ENCODE data around the gene PINK1.
"Not testable (repeated sequence)": the region's sequence is repeated elsewhere in the genome, so short reads cannot be mapped to it uniquely, and the experiment has no call there.

Gene PINK1

DNA sequence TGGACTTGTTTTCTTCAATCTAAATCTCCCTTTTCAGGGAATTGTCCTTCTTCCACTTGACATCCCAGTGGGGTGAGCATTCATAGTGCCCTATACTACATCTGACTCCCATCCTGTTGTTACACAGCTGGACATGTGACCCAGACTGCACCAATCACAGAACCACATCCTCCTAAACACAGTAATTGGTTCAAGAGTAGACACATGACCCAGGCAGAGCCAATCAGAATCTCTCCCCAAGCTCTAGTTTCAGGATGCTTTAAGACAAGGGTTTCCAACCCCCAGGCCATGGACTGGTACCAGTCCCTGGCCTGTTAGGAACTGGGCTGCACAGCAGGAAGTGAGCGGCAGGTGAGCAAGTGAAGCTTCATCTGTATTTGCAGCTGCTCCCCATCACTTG lies 33.5 kb downstream of the PINK1 start:
- no peak for TF ChIP-seq TAF1 (IDR thresholded peaks at IDR 0.05; ENCODE audit: borderline replicate concordance, low read depth, low read length)
- DNase-seq (ENCODE audit: insufficient read length), result no peak
- no peak for FAIRE-seq

DNA sequence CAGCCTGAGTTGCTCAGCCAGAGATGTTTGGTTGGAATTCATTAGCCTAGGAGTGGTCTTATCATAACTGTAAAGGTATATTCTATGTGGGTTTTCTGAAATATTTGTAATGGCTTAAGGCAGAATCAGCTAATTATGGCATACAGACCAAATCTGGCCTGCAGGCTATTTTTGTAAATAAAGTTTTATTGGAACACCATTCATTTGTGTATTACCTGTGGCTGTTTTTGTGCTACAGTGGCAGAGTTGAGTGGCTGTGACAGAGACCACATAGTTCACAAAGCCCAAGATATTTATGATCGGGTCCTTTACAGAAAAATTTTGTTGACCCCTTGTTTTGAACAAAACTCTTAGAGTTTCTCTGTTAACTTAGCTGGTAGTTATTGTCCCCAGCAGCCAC lies 35.3 kb downstream of the PINK1 start:
- DNase-seq (ENCODE audit: insufficient read length) (no peak), FAIRE-seq (no peak)
- TF ChIP-seq TAF1 (IDR thresholded peaks at IDR 0.05; ENCODE audit: borderline replicate concordance, low read depth, low read length) (no peak), POLR2A (IDR thresholded peaks at IDR 0.05; ENCODE audit: low read depth, low read length) (no peak), POLR2AphosphoS5 (IDR thresholded peaks at IDR 0.05; ENCODE audit: low read depth, low read length) (no peak)

DNA sequence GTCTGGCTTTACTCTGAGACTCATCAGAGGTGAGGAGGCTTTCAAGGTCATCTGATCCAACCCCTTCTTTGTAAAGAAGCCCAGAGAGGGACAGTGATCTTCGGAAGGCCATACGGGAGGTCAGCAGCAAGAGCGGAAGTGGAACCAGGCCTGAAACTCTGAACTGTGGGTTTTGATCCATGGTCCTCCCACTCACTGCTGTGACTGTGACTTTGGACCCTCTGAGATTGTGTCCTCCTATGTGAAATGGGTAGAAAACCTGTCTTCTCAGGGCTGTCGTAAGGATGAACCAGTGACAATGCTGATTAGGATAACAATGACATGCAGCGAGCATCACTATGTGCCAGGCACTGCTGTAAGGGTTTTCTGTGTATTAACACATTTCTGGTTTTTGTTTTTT lies 37.7 kb downstream of the PINK1 start:
- no peak for FAIRE-seq
- DNase-seq (ENCODE audit: insufficient read length), result no peak
- no peak for TF ChIP-seq POLR2AphosphoS5 (IDR thresholded peaks at IDR 0.05; ENCODE audit: low read depth, low read length)
- no peak for TF ChIP-seq TAF1 (IDR thresholded peaks at IDR 0.05; ENCODE audit: borderline replicate concordance, low read depth, low read length)
- TF ChIP-seq POLR2A (IDR thresholded peaks at IDR 0.05; ENCODE audit: low read depth, low read length), result no peak

DNA sequence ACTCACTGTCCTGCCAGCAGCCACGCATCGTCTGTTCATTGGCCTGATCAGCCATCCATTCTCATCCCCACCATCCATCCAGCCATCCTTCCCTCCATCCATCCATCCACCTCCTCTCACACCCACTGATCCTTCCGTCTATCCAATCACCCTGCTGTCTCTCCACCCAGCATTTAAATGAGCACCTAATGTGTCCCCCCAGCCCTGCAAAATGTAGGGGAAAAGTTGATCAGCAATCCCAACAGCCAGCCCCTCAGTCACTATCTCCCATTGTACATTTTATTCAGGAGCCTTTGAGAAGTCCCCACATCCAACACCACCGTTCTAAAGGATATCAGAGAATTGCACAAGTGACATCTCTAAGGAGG lies 39.0 kb downstream of the PINK1 start:
- TF ChIP-seq POLR2AphosphoS5 (IDR thresholded peaks at IDR 0.05; ENCODE audit: low read depth, low read length) (no peak), POLR2A (IDR thresholded peaks at IDR 0.05; ENCODE audit: low read depth, low read length) (no peak), TAF1 (IDR thresholded peaks at IDR 0.05; ENCODE audit: borderline replicate concordance, low read depth, low read length) (no peak)
- FAIRE-seq (no peak), DNase-seq (ENCODE audit: insufficient read length) (no peak)

DNA sequence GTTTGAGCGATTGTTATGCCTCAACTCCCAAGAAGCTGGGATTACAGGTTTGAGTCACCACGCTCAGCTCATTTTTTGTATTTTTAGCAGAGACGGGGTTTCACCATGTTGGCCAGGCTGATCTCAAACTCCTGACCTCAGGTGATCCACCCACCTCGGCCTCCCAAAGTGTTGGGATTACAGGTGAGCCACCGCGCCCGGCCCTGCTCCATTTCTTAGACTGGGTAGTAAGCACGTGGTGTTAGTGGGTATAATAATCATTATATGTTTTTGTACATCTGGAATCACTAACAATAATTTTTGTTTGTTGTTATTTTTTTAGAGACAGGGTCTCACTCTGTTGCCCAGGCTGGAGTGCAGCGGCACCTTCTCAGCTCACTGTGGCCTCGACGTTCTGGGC lies 40.4 kb downstream of the PINK1 start:
- FAIRE-seq; DNase-seq (ENCODE audit: insufficient read length): not testable (repeated sequence)

DNA sequence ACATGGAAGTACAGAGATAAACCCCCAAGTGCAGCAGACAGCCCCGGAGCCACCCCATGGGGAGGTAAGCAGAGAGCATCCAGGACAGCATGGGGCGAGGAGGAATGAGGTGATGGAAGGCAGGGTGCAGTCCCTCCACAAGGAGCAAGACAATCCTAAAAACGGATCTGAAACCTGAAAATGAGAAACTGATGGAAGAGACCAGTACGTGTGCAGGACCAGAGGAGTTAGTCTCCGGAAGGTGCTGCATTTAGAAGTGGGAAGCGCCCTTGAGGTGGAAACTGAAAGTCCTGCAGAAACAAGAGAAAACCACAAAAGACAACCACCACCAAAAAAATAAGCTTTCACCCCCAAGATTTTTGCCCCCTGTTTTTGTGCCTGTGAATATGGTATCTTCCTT lies 45.3 kb downstream of the PINK1 start:
- no peak for TF ChIP-seq POLR2A (IDR thresholded peaks at IDR 0.05; ENCODE audit: low read depth, low read length)
- no peak for TF ChIP-seq TAF1 (IDR thresholded peaks at IDR 0.05; ENCODE audit: borderline replicate concordance, low read depth, low read length)
- TF ChIP-seq POLR2AphosphoS5 (IDR thresholded peaks at IDR 0.05; ENCODE audit: low read depth, low read length), result no peak
- peak; percentile 96 for FAIRE-seq
- DNase-seq (ENCODE audit: insufficient read length), result no peak

DNA sequence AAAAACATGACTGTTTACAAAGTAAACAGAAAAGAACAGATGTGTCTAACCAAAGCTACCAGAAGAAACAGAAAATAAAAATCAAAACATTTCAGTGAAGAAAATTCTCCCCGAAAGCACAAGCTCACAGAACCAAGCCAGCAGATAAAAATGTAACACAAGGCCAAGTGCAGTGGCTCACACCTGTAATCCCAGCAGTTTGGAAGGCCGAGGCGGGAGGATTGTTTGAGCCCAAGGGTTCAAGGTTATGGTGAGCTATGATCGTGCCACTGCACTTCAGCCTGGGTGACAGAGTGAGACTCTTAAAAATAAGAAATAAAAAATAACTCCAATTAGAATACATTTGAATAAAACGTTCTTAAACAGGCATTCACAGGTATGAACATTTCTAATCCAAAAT lies 47.0 kb downstream of the PINK1 start:
- no peak for FAIRE-seq
- DNase-seq (ENCODE audit: insufficient read length), result no peak
- TF ChIP-seq POLR2A (IDR thresholded peaks at IDR 0.05; ENCODE audit: low read depth, low read length) (no peak), TAF1 (IDR thresholded peaks at IDR 0.05; ENCODE audit: borderline replicate concordance, low read depth, low read length) (no peak), POLR2AphosphoS5 (IDR thresholded peaks at IDR 0.05; ENCODE audit: low read depth, low read length) (no peak)

DNA sequence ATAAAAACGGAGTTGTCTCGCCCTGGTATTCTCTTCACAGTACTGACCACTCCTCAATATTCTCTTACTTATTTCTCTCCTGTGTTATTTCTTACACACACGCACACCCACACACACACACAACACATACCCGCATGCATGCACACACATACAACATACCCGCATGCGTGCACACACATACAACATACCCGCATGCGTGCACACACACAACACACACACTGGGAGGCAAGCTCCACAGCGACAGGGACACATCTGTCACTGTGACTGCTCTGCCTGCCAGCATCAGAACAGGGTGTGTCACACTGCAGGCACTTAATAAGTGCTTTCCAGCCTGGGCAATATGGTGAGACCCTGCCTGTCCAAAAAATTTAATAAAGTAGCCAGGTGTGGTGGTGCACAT lies 48.7 kb downstream of the PINK1 start:
- FAIRE-seq (no peak), DNase-seq (ENCODE audit: insufficient read length) (no peak)
- TF ChIP-seq TAF1 (IDR thresholded peaks at IDR 0.05; ENCODE audit: borderline replicate concordance, low read depth, low read length), result no peak
- TF ChIP-seq POLR2AphosphoS5 (IDR thresholded peaks at IDR 0.05; ENCODE audit: low read depth, low read length), result no peak
- no peak for TF ChIP-seq POLR2A (IDR thresholded peaks at IDR 0.05; ENCODE audit: low read depth, low read length)

DNA sequence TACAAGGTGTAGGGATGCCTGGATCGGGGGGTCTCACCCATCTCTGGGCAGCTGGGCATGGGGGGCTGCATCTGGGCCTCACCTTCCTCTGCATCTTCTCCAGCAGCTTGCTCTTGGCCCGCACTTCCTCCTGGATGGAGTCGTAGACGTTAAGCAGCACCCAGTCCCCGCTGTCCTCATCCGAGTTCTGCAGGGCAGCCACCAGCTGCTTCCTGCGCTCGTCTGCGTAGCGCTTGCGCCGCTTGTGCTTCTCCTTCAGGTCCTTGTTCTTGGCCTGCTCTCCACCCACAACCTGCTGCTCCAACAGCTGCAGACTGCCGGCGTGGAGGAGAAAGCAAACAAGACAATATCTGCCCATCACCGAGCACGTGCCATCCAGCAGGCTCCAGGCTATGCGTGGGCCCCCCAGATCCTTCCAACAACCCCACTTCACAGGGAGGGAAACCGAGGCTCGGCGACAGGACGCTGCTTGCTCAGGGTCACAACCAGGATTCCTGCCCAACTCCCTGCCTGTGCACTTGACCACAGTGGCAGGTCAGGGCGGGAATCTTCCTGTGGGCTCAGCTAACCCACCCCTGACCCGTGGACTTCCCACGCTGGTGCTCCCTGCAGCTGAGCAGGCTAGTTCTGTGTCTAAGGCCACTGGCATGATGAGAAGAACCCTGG lies 49.4 kb downstream of the PINK1 start:
- TF ChIP-seq POLR2A (IDR thresholded peaks at IDR 0.05; ENCODE audit: low read depth, low read length) (no peak), POLR2AphosphoS5 (IDR thresholded peaks at IDR 0.05; ENCODE audit: low read depth, low read length) (no peak), TAF1 (IDR thresholded peaks at IDR 0.05; ENCODE audit: borderline replicate concordance, low read depth, low read length) (no peak)
- DNase-seq (ENCODE audit: insufficient read length), result no peak
- no peak for FAIRE-seq

DNA sequence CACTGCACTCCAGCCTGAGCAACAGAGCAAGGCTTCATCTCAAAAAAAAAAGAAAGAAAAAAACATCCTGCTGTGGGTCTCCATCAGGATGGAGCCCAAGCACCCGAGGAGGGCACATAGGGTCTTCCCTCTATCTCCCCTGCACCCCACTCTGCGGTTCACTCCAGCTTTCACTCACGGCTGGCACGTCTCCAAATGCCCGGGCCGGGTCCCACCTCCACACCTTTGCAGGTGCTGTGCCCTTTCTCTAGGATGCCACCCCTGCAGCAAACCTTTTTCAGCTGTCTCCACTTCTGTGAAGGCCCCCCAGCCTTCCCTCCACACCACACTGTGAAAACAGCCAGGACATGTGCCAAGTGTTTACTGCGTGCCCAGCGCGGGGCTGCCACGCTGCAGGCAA lies 50.4 kb downstream of the PINK1 start:
- FAIRE-seq (no peak), DNase-seq (ENCODE audit: insufficient read length) (no peak)
- TF ChIP-seq POLR2AphosphoS5 (IDR thresholded peaks at IDR 0.05; ENCODE audit: low read depth, low read length) (no peak), TAF1 (IDR thresholded peaks at IDR 0.05; ENCODE audit: borderline replicate concordance, low read depth, low read length) (no peak), POLR2A (IDR thresholded peaks at IDR 0.05; ENCODE audit: low read depth, low read length) (no peak)

DNA sequence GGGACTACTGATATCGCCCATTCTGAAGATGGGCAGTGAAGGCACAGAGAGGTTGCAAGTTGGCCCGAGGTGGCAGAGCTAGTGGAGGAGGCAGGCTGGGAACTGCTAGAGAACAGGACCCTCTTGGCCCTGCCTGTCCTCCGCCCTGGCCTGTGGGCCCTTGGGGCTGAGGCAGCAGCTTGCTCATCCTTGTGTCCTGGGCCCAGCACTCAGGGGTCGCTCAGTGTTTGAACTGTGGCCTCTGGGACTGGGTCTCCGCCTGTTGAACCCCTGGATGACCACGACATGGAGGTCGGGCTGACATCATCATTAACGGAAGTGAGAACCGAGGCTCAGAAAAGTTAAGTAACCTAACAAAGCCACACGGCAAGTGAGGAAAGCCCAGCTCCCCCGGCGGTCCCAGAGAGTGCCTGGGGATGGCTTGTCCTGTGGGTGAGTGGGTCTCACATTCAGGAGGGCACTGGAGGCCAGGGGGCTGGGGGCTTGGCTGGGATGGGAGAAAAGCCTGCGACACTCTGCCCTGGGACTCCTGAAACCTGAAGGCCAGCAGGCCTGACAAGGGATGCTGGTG lies 50.9 kb downstream of the PINK1 start:
- TF ChIP-seq POLR2AphosphoS5 (IDR thresholded peaks at IDR 0.05; ENCODE audit: low read depth, low read length), result no peak
- TF ChIP-seq POLR2A (IDR thresholded peaks at IDR 0.05; ENCODE audit: low read depth, low read length), result no peak
- no peak for TF ChIP-seq TAF1 (IDR thresholded peaks at IDR 0.05; ENCODE audit: borderline replicate concordance, low read depth, low read length)
- FAIRE-seq (no peak), DNase-seq (ENCODE audit: insufficient read length) (no peak)

DNA sequence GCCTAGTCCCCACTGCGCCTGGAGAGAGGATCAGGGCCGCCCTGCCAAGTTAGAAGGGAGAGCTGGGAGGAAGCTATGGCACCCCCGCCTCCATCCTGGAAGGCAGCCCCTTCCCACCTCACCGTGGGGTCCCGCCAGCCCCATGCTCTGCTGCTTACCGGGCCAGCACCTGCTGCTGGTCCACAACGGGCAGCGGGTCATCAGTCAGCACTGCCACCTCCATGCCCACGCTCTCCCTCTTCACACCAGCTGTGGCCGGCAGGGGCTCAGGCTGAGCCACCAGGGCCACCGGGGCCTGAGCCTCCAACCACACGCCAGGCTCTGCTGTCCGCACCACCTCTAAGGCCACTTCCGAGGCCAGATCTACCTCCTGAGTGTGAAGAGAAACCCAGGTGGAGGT lies 51.4 kb downstream of the PINK1 start:
- FAIRE-seq, result no peak

More for the DNA sequence above, 51.4 kb downstream of the PINK1 start:
- no peak for DNase-seq (ENCODE audit: insufficient read length)
- TF ChIP-seq TAF1 (IDR thresholded peaks at IDR 0.05; ENCODE audit: borderline replicate concordance, low read depth, low read length), result no peak
- TF ChIP-seq POLR2AphosphoS5 (IDR thresholded peaks at IDR 0.05; ENCODE audit: low read depth, low read length), result no peak
- TF ChIP-seq POLR2A (IDR thresholded peaks at IDR 0.05; ENCODE audit: low read depth, low read length), result no peak
